ENCODE data around the gene SLC9A6.

Gene SLC9A6

DNA sequence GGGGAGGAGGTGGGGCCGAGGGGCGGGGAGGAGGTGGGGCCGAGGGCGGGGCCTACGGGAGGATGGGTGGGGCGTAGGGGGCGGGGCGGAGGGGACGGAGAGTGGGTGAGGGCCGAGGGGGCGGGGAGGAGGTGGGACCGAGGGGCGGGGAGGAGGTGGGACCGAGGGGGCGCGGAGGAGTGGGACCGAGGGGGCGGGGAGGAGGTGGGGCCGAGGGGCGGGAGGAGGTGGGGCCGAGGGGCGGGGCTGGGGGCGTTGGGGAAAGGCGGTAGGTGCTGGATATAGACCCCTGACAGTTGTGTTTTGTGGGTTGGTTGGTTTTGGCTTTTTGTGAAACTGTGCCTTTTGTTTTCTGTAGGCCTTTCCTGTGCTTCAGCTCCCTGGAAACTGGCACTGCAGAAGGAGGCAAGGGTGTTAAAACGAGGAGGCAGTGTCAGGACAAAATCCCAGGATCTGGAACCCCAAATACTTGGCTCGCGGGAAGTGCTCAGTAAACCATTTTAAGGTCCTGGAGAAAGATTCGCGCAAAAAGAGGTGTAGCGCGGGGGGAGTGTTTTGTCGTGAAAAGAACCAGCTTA, 10.9 kb upstream of the SLC9A6 start:
- H3K36me3 ChIP-seq: no peaks in the 10 kb centered on the region
- peak; percentile 84 for DNase-seq
- no peaks in the 10 kb centered on the region for H3K9me3 ChIP-seq
- no peaks in the 10 kb centered on the region for H3K27me3 ChIP-seq
- H3K4me3 ChIP-seq (ENCODE audit: low read depth, low read length): peak overlapping the region; percentile 28; the same call in 1 of the 2 replicates
- TF ChIP-seq, protein P1, sequence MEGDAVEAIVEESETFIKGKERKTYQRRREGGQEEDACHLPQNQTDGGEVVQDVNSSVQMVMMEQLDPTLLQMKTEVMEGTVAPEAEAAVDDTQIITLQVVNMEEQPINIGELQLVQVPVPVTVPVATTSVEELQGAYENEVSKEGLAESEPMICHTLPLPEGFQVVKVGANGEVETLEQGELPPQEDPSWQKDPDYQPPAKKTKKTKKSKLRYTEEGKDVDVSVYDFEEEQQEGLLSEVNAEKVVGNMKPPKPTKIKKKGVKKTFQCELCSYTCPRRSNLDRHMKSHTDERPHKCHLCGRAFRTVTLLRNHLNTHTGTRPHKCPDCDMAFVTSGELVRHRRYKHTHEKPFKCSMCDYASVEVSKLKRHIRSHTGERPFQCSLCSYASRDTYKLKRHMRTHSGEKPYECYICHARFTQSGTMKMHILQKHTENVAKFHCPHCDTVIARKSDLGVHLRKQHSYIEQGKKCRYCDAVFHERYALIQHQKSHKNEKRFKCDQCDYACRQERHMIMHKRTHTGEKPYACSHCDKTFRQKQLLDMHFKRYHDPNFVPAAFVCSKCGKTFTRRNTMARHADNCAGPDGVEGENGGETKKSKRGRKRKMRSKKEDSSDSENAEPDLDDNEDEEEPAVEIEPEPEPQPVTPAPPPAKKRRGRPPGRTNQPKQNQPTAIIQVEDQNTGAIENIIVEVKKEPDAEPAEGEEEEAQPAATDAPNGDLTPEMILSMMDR (IDR thresholded peaks at IDR 0.05; ENCODE audit: low read depth, low read length): no peak
- no peaks in the 10 kb centered on the region for H3K4me1 ChIP-seq

DNA sequence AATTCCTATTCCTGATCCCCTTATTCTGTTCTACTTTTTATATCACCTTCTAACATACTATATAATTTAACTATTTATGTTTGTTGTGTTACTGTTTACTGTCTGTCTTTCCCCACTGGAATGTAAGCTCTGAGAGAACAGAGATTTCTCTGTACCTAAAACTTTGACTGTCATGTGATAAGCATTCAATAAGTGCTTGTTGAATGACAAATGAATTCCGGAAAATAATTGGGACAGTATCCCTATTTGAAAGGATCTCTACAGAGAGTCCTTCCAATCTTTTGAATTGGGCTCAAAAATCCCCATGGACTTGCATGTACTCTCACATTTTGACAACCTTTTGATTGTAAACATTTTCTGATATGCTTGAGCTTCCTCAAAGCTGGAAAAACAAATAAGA, 9.8 kb upstream of the SLC9A6 start:
- DNase-seq: no peak
- no peaks in the 10 kb centered on the region for H3K9me3 ChIP-seq
- H3K36me3 ChIP-seq: no peaks in the 10 kb centered on the region
- TF ChIP-seq, protein P1 (IDR thresholded peaks at IDR 0.05; ENCODE audit: low read depth, low read length): no peak
- no peaks in the 10 kb centered on the region for H3K27me3 ChIP-seq
- H3K4me3 ChIP-seq (ENCODE audit: low read depth, low read length): no peak overlapping the region
- H3K4me1 ChIP-seq: no peaks in the 10 kb centered on the region

DNA sequence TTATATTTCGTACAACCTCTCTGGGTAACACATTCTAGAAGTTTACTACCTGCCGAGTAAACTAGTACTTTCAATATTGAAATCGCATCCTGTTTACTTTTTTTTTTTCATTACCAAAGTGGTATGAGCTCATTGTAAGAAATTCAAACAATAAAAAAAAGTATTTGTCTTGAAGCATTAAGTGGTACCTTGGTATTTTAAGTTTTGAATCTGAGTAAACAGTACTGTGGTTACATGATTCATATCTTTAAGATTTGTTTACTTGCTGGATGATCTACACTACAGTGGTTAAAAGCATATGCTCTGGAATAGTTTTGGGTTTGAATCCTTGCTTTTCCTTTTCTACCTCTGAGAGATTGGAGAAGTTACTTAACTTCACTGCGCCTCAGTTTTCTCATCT, 7.6 kb upstream of the SLC9A6 start:
- no peak overlapping the region for H3K4me3 ChIP-seq (ENCODE audit: low read depth, low read length)
- no peaks in the 10 kb centered on the region for H3K36me3 ChIP-seq
- TF ChIP-seq, protein P1 (IDR thresholded peaks at IDR 0.05; ENCODE audit: low read depth, low read length): no peak
- no peak for DNase-seq
- no peaks in the 10 kb centered on the region for H3K9me3 ChIP-seq
- H3K4me1 ChIP-seq: no peaks in the 10 kb centered on the region
- no peaks in the 10 kb centered on the region for H3K27me3 ChIP-seq

DNA sequence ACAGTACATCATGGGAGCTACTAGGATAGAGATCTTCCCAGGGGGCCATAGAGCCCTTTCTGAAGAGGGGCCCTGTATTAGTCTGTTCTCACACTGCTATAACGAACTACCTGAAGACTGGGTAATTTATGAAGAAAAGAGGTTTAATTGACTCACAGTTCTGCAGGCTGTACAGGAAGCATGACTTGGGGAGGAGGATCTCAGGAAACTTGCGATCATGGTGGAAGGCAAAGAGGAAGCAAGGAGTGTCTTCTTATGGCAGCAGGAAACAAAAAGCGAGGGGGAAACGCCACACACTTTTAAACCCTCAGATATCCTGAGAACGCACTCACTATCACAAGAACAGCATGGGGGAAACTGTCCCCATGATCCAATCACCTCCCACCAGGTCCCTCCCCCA, 4.2 kb upstream of the SLC9A6 start:
- Histone ChIP-seq H3K36me3 (no peaks in the 10 kb centered on the region), H3K4me1 (no peaks in the 10 kb centered on the region), H3K27me3 (no peaks in the 10 kb centered on the region), H3K9me3 (no peaks in the 10 kb centered on the region), H3K4me3 (ENCODE audit: low read depth, low read length) (no peak overlapping the region)
- TF ChIP-seq, protein P1 (IDR thresholded peaks at IDR 0.05; ENCODE audit: low read depth, low read length): no peak
- DNase-seq: no peak

DNA sequence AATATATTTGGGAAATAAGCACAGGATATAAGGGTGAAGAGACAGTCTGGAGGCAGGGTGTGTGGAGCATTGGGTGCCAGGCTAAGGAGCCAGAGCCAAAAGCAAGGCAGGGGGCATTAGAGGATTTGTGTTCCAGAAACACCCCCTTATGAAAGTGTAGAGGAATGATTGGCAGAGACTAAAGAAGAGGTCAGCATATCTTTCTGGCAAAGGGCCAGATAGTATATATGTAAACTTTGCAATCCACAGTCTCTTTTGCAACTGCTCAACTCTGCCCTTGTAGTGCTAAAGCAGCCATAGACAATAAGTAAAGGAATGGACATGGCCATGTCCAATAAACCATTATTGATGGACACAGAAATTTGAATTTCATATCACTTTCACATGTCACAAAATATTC, 3.6 kb upstream of the SLC9A6 start:
- Histone ChIP-seq H3K4me1 (no peaks in the 10 kb centered on the region), H3K36me3 (no peaks in the 10 kb centered on the region), H3K9me3 (no peaks in the 10 kb centered on the region), H3K27me3 (no peaks in the 10 kb centered on the region), H3K4me3 (ENCODE audit: low read depth, low read length) (no peak overlapping the region)
- no peak for DNase-seq
- TF ChIP-seq, protein P1 (IDR thresholded peaks at IDR 0.05; ENCODE audit: low read depth, low read length): no peak

DNA sequence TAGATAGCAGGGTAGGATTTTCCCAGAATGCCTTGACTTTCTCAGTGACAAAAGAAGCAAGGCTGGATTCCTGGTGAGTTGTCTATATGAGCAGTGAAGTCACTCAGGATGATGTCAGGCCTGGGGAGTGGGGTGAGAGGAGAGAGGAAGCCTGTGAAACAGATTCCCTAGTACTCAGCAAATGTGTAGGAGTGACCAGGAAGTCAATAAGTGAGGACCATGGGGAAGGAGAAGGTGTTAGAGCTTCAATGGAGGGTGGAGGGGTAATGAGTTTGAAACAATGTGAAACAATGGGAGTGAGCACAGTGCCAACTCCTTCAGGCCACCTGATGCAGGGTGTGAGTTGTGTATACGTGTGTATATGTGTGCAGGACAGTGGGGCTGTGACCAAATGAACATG, 2.4 kb upstream of the SLC9A6 start:
- H3K27me3 ChIP-seq: no peaks in the 10 kb centered on the region
- TF ChIP-seq, protein P1 (IDR thresholded peaks at IDR 0.05; ENCODE audit: low read depth, low read length): no peak
- H3K4me1 ChIP-seq: no peaks in the 10 kb centered on the region

More for the DNA sequence above, 2.4 kb upstream of the SLC9A6 start:
- Histone ChIP-seq H3K9me3 (no peaks in the 10 kb centered on the region), H3K4me3 (ENCODE audit: low read depth, low read length) (no peak overlapping the region), H3K36me3 (no peaks in the 10 kb centered on the region)
- DNase-seq: no peak
